Prostate gland (tissue), 2 donors: ENCODE results near the gene ZMIZ1.

ENCODE experiments used
- CTCF ChIP-seq, 4 experiments: fragments of 200-600 bp in 2 of 4; fragments of 450-650 bp in 2 of 4; sonication (generic) in 2 of 4; IDR thresholded peaks; 1 replicate in 3 of 4; 2 replicates in 1 of 4; pipeline ENCODE4 v1.5.1; 2016 to 2019; ENCODE audit warnings: antibody characterized with exemption in 4 of 4, mild to moderate bottlenecking in 2 of 4, moderate library complexity in 2 of 4
- POLR2A ChIP-seq: fragments of 450-650 bp; IDR thresholded peaks from one replicate; pipeline ENCODE4 v1.6.1; 2016; ENCODE audit warnings: antibody characterized with exemption, mild to moderate bottlenecking
- POLR2AphosphoS5 ChIP-seq: sonication (generic); formaldehyde crosslinking; IDR thresholded peaks from one replicate; pipeline ENCODE4 v1.6.1; 2017; ENCODE audit warnings: antibody characterized with exemption

- TF ChIP-seq CTCF (IDR thresholded peaks at IDR 0.05) (no peak), POLR2AphosphoS5 (no peak), POLR2A (no peak)
Measured at GRCh38 chr10:79084972-79085597, 16.3 kb downstream of the ZMIZ1 start.
